GM12892 (cell line): ENCODE data around the gene FKBP3.

Experiments
- POLR2A ChIP-seq: IDR thresholded peaks from 2 replicates; pipeline ENCODE4 v1.6.1; 2011; ENCODE audit warnings: low read depth, low read length, control low read depth
- POLR2AphosphoS5 ChIP-seq: IDR thresholded peaks from 2 replicates; pipeline ENCODE4 v1.6.1; 2011; ENCODE audit warnings: low read depth, low read length, control low read depth

GRCh38 chr14:45089813-45090212 lies 44.5 kb downstream of the FKBP3 start:
- TF ChIP-seq POLR2A (no peak), POLR2AphosphoS5 (no peak)
